Forelimb muscle (tissue), 1 donor: ENCODE measurements around the gene ZCRB1. TPM values are rescaled to one million over a fixed set of nuclear protein-coding genes. Genes with fewer than 3 reads are reported as not detected.

Source experiments
- DNase-seq: peaks from one replicate; pipeline ENCODE4 v3.0.0-alpha.2; 2013; ENCODE audit warnings: low read depth
- polyA plus RNA-seq: library from polyadenylated mRNA; unstranded; fragments of 120-200 nt; gene quantifications from one replicate; pipeline ENCODE4 v1.2.1, GENCODE V29; 2013; ENCODE audit not compliant: insufficient read length

Gene ZCRB1
- polyA plus RNA-seq, 1 donor: 82.4 TPM

DNA sequence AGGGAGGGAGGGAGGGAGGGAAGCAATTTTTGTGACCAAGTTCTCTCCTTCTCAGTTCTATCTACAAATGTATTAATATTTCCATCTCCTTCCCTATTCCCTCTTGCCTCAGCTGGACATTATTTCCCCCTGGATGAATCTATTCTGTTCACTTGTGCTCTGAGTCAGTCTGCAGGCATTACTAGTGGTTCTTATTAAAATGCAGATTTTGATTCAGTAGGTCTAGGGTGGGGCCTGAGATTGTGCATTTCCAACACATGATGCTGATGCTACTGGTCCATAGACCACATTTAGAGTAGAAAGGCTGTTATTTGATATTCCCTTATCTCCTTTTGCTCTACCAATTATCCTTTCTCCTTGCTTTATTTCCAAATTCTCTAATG lies 47.8 kb downstream of the ZCRB1 start:
- DNase-seq: no peak

DNA sequence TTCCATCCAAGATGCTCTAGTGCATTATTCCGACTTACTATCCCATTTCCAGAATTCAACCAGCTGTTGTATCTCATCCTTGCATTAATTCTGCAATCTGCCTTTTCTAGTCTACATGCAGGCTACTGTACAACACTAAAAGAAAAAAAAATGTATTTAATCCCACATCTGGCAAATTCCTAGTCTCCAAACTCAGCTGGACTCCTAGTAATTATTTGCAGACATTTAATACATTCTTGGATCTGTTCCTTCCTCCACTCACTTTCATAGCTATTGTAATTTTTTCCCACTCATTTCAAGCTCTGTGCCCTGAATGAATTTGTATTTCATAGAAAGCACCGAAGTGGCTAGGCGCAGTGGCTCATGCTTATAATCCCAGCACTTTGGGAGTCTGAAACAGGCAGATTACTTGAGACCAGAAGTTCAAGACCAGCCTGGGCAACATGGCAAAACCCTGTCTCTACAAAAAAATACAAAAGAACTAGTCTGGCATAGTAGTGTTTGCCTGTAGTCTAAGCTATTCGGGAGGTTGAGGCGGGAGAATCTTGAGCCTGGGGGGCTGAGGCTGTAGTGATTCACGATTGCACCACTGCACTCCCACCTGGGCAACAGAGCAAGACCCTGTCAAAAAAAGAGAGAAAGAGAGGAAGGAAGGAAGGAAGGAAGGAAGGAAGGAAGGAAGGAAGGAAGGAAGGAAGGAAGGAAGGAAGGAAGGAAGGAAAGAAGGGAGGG lies 48.3 kb downstream of the ZCRB1 start:
- no peak for DNase-seq

DNA sequence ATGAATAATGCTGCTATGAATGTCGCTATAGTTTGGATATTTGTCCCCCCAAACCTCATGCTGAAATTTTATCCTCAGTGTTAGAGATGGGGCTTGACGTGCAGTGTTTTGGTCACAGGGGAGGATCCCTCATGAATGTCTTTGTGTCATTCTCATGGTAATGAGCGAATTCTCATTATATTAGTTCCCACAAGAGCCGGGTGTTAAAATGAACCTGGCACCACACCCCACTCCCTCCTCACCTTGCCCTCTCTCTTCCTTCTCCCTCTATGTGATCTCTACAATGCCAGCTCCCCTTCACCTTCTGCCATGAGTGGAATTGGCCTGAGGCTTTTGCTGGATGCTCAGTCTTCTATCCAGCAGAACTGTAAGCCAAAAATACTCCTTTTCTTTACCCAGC lies 50.4 kb downstream of the ZCRB1 start:
- no peak for DNase-seq

- DNase-seq: no peak
These were observed 52.2 kb downstream of the ZCRB1 start for GRCh38 chr12:42273706-42274105.

DNA sequence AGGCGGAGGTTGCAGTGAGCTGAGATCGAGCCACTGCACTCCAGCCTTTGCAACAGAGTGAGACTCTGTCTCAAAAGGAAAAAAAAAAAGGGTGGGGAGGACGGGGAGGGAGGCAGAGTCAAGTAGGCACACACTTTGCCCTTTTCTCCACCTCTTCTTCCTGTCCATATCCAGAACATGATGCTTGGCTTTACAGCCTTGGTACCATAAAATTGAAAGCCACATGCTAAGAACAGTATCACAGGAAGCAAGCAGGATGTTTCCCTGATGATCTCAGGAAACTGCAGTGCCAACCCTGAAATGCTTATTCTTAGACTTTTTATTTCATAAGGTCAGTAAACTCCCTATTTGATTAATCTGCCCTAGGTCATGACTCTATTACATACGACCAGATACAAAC lies 55.3 kb downstream of the ZCRB1 start:
- DNase-seq: no peak

DNA sequence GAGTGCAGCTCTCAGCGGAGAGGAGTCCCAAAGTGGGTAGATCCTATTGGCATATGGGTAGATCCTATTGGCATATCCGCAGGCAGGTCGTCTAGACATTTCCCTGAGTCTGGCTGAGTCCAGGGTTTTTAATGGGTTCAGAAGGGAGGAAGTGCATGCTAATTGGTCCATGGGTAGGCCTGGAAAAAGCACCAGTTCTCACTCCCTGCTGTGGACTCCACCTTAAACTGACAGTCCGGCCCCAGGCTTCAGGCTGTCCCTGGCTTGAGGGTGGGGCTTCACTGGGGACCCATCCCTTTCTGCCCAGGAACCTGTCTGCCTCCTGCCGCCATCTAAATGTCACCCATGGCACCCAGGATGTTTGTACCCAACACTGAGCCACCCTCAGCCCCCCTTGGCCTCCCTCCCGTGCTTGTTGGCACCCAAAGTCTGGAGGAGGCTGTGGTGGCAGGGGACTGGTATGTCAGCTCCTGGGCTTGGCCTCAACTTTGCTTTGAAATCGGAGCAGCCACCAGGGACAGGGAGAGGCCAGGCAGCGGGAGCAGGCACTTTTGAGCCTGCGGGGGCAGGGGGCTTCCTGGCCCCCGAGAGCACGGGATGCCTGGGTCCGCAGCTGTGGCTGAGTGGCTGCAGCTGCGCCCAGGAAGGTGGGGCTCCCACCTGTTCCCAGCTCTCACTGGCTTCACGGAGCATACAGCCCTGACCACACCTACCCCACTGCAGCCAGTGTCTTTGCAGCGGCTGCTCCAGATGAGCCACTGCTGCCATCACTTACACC lies 58.3 kb downstream of the ZCRB1 start:
- DNase-seq: no peak

DNA sequence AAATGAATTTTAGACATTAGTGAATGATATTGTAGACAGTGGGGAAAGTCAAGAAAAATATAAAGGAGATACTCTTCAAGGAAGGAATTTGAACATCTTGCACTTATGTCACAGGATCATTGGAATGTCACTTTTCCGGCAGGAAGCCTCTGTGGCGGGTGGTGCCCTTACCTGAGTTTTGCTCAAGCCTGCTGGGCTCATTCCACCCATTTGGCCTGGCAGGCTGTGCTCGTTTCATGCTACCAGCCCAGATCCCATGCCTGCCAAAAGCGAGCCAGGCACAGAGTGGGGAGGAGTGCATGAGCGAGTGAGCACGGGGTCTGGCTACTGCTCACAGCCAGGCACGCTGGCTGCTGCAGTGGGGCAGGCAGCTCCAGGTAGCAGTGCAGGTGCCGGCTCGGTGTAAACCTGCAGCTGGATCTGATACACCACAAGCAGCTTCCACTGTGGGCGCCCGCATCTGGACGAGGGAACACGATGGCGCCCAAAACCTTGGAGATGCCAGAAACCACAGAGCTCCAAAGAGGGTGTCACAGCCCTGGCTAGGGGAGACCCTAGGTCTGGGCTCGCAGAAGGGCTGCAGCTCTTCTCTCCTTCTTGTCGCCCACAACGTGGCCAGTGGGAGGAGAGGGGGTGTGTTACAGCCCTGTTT lies 59.2 kb downstream of the ZCRB1 start:
- DNase-seq: no peak

DNA sequence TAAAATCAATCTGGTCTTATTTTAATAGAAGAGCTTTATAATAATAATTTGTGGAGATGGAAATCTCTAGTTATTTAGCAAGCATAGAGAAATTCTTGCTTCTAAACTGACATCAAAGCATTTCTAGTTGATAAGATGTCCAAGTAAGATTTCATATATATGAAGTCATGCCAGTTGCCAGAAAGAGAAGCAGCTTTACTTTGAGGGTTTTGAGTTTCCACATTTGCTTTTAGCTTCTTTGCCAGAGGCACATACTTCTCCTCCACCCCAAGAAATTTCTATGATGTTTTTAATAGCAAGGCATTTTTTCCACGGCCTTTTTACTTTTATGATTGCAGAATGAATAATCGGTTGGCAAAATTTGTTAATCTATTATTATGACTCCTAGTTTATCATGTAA lies 63.6 kb downstream of the ZCRB1 start:
- DNase-seq: no peak

Other genes with a start within 250 kb of the ZCRB1 start
- 15.0 TPM for gene GXYLT1, start 181.2 kb downstream of the ZCRB1 start, polyA plus RNA-seq
- gene YAF2, start 87.8 kb downstream of the ZCRB1 start, polyA plus RNA-seq: 29.6 TPM
- 58.8 TPM for gene PPHLN1, start 73 bp upstream of the ZCRB1 start, polyA plus RNA-seq